Sigmoid colon (tissue), 7 donors: ENCODE measurements around the gene SRSF4. TPM values are rescaled to one million over a fixed set of nuclear protein-coding genes. Genes with fewer than 3 reads are reported as not detected.

Experiments
- DNase-seq: peaks from one replicate; pipeline ENCODE4 v3.0.0-alpha.2; 2019
- H3K27ac ChIP-seq, 4 donors: fragments of 200-600 bp; sonication (generic); one replicate each; pipeline ENCODE4 v1.5.1; 2016 to 2019; ENCODE audit warnings: mild to moderate bottlenecking in 1 of 4
- H3K27me3 ChIP-seq, 3 donors: fragments of 200-600 bp; sonication (generic); one replicate each; pipeline ENCODE4 v1.5.1; 2019; ENCODE audit warnings: mild to moderate bottlenecking in 1 of 3
- H3K36me3 ChIP-seq, 4 donors: fragments of 200-600 bp; sonication (generic); one replicate each; pipeline ENCODE4 v1.5.1; 2016 to 2019
- H3K4me1 ChIP-seq, 4 donors: fragments of 200-600 bp; sonication (generic); one replicate each; pipeline ENCODE4 v1.5.1; 2017 to 2019
- H3K4me3 ChIP-seq, 4 donors: fragments of 200-600 bp; sonication (generic); one replicate each; pipeline ENCODE4 v1.5.1; 2017 to 2019; ENCODE audit warnings: mild to moderate bottlenecking in 2 of 4, moderate library complexity in 1 of 4
- H3K9me3 ChIP-seq, 4 donors: fragments of 200-600 bp in 3 of 4; sonication (generic) in 3 of 4; one replicate each; pipeline versions ENCODE4 v1.5.1 to v1.6.1; 2013 to 2019
- CTCF ChIP-seq, 4 experiments: fragments of 450-650 bp in 3 of 4; fragments of 200-600 bp in 1 of 4; IDR thresholded peaks; one replicate each; pipeline ENCODE4 v1.5.1; 2016 to 2019; ENCODE audit warnings: antibody characterized with exemption in 4 of 4, mild to moderate bottlenecking in 3 of 4, moderate library complexity in 2 of 4
- EP300 ChIP-seq, 4 donors: sonication (generic); formaldehyde crosslinking; IDR thresholded peaks; one replicate each; pipeline ENCODE4 v1.6.1; 2017; ENCODE audit warnings: antibody characterized with exemption in 4 of 4
- POLR2A ChIP-seq, 2 donors: fragments of 450-650 bp; IDR thresholded peaks; one replicate each; pipeline ENCODE4 v1.6.1; 2016; ENCODE audit warnings: antibody characterized with exemption in 2 of 2, mild to moderate bottlenecking in 2 of 2, moderate library complexity in 2 of 2
- POLR2AphosphoS5 ChIP-seq, 4 donors: sonication (generic); formaldehyde crosslinking; IDR thresholded peaks; one replicate each; pipeline ENCODE4 v1.6.1; 2017; ENCODE audit warnings: antibody characterized with exemption in 4 of 4
- WGBS, 2 donors: extraction: QIAGEN DNeasy Blood & Tissue Kit; methylation state at CpG; one replicate each; pipeline ENCODE4 v1.1.7; 2013; 5-methylcytosine and 5-hydroxymethylcytosine counted together
- intact Hi-C: fragments of 100-400 bp; cut with DNase I; formaldehyde crosslinking; loops from one replicate; pipeline ENCODE4 v1.15.1; 2023
- polyA plus RNA-seq, 3 donors: library from polyadenylated mRNA; stranded (reverse); fragments of 200-250 nt; gene quantifications; one replicate each; pipeline ENCODE4 v1.2.3, GENCODE V29; 2013
- total RNA-seq, 4 donors: library from RNA; depleted of rRNA; stranded (reverse); fragments of >200 nt; gene quantifications; one replicate each; pipeline ENCODE4 v1.1.0, GENCODE V29; 2016
- donor health status: healthy with polysubstance abuse.
- donor health status: Bipolar disorder and iron deficiency.
- donor health status: healthy.

Gene SRSF4
- total and polyA plus RNA-seq, 7 donors, result 41.4 to 110 (median 80.3) TPM

GRCh38 chr1:29180497-29181412 lies 945 bp downstream of the SRSF4 start:
- TF ChIP-seq CTCF (IDR thresholded peaks at IDR 0.05), result no peak
- WGBS, 2 donors, result 0% methylated on average over 32 of the region's 32 CpGs
- no peak for DNase-seq
- Histone ChIP-seq H3K4me1 (peaks cover 0 to 57% (median 54%) of the 10 kb centered on the region in 4 donors), H3K9me3 (no peaks in the 10 kb centered on the region), H3K4me3 (peak overlapping the region; percentile 80 to 97 (median 92)), H3K36me3 (peaks cover 0 to 7% (median 0%) of the 10 kb centered on the region in 4 donors), H3K27ac (peak overlapping the region; percentile 98 to 100 (median 99)), H3K27me3 (no peaks in the 10 kb centered on the region)
- intact Hi-C loops, result loop anchor here (1.0 to 10.0 kb wide), 3 partner anchors 57 to 536 kb away; partner anchors contain the start of genes RNU11, TAF12 and TMEM200B

- TF ChIP-seq POLR2A (IDR thresholded peaks at IDR 0.05) (no peak), POLR2AphosphoS5 (IDR thresholded peaks at IDR 0.05) (no peak), EP300 (IDR thresholded peaks at IDR 0.05) (no peak), CTCF (IDR thresholded peaks at IDR 0.05) (no peak)
- Histone ChIP-seq H3K9me3 (no peaks in the 10 kb centered on the region), H3K4me3 (peak overlapping the region; percentile 80 to 97 (median 92)), H3K27ac (peak overlapping the region; percentile 98 to 100 (median 99)), H3K27me3 (no peaks in the 10 kb centered on the region), H3K36me3 (peaks cover 0 to 7% (median 0%) of the 10 kb centered on the region in 4 donors), H3K4me1 (peaks cover 0 to 59% (median 55%) of the 10 kb centered on the region in 4 donors)
- 9 to 21% methylated on average over 4 of the region's 4 CpGs for whole genome bisulfite sequencing, 2 donors
- no peak for DNase-seq
- intact Hi-C loops, result loop anchor here (5.0 to 10.0 kb wide), 3 partner anchors 125 to 535 kb away; partner anchors contain the start of genes RNU11 and TAF12
Observed at GRCh38 chr1:29179641-29180184, 2.0 kb downstream of the SRSF4 start.

GRCh38 chr1:29177022-29177705 lies 4.5 kb downstream of the SRSF4 start:
- DNase-seq, result no peak
- H3K27ac ChIP-seq, result peak overlapping the region; percentile 38 to 100 (median 81)
- WGBS, 2 donors, result 74 to 81% methylated on average over 12 of the region's 12 CpGs
- H3K4me1 ChIP-seq, result peaks cover 0 to 57% (median 49%) of the 10 kb centered on the region in 4 donors
- no peaks in the 10 kb centered on the region for H3K9me3 ChIP-seq
- no peak overlapping the region for H3K4me3 ChIP-seq
- intact Hi-C loops, result loop anchor here (10.0 kb wide), 1 partner anchor 122 kb away; no protein-coding TSS in a partner anchor
- H3K27me3 ChIP-seq, result no peaks in the 10 kb centered on the region
- H3K36me3 ChIP-seq, result peaks cover 0 to 7% (median 0%) of the 10 kb centered on the region in 4 donors
- no peak for TF ChIP-seq EP300 (IDR thresholded peaks at IDR 0.05)
- TF ChIP-seq CTCF (IDR thresholded peaks at IDR 0.05), result no peak
- no peak for TF ChIP-seq POLR2AphosphoS5 (IDR thresholded peaks at IDR 0.05)
- no peak for TF ChIP-seq POLR2A (IDR thresholded peaks at IDR 0.05)

GRCh38 chr1:29176576-29176975 lies 5.1 kb downstream of the SRSF4 start:
- Histone ChIP-seq H3K27me3 (no peaks in the 10 kb centered on the region), H3K4me3 (no peak overlapping the region), H3K36me3 (peaks cover 0 to 7% (median 0%) of the 10 kb centered on the region in 4 donors), H3K27ac (peak overlapping the region; percentile 50 to 100 (median 81)), H3K4me1 (peaks cover 0 to 57% (median 51%) of the 10 kb centered on the region in 4 donors), H3K9me3 (no peaks in the 10 kb centered on the region)
- intact Hi-C loops, result loop anchor here (10.0 kb wide), 1 partner anchor 122 kb away; no protein-coding TSS in a partner anchor
- no peak for DNase-seq
- WGBS, 2 donors, result 47 to 66% methylated on average over 4 of the region's 4 CpGs
- TF ChIP-seq POLR2AphosphoS5 (IDR thresholded peaks at IDR 0.05) (no peak), EP300 (IDR thresholded peaks at IDR 0.05) (no peak), CTCF (IDR thresholded peaks at IDR 0.05) (no peak), POLR2A (IDR thresholded peaks at IDR 0.05) (no peak)
